ENCODE results near the gene TAPT1. TPM values are rescaled to one million over a fixed set of nuclear protein-coding genes. Genes with fewer than 3 reads are reported as not detected.

The TAPT1 gene
- total RNA-seq, 1 experiment from 2014 or later, result 22.0 TPM

GRCh38 chr4:16116019-16116418, 110.3 kb downstream of the TAPT1 start:
- H3K4me1 Mint-ChIP-seq (ENCODE audit: insufficient read depth, unreplicated experiment), result no peaks in the 10 kb centered on the region
- no peaks in the 10 kb centered on the region for H3K36me3 Mint-ChIP-seq (ENCODE audit: insufficient read depth, unreplicated experiment)
- no peak for DNase-seq (ENCODE audit: unreplicated experiment)
- intact Hi-C loops (cut with micrococcal nuclease), result no loop called here
- H3K4me3 Mint-ChIP-seq (ENCODE audit: unreplicated experiment), result no peak overlapping the region
- ChIA-PET CTCF (no interaction called here), POLR2A (no interaction called here)
- BruUV-seq (replicated peaks), result no TSS peak
- H3K27me3 Mint-ChIP-seq (ENCODE audit: insufficient read depth, unreplicated experiment), result peaks cover 50% of the 10 kb centered on the region
- no peak overlapping the region for H3K27ac Mint-ChIP-seq (ENCODE audit: low read depth, unreplicated experiment)
- no peak for TF ChIP-seq CTCF (IDR thresholded peaks at IDR 0.05; ENCODE audit: unreplicated experiment)
- no peaks in the 10 kb centered on the region for H3K9me3 Mint-ChIP-seq (ENCODE audit: unreplicated experiment)

GRCh38 chr4:16114546-16114945, 111.7 kb downstream of the TAPT1 start:
- no peaks in the 10 kb centered on the region for H3K9me3 Mint-ChIP-seq (ENCODE audit: unreplicated experiment)
- H3K4me1 Mint-ChIP-seq (ENCODE audit: insufficient read depth, unreplicated experiment), result no peaks in the 10 kb centered on the region
- ChIA-PET POLR2A (no interaction called here), CTCF (no interaction called here)
- H3K27me3 Mint-ChIP-seq (ENCODE audit: insufficient read depth, unreplicated experiment), result peaks cover 43% of the 10 kb centered on the region
- no TSS peak for BruUV-seq (replicated peaks)
- TF ChIP-seq CTCF (IDR thresholded peaks at IDR 0.05; ENCODE audit: unreplicated experiment), result no peak
- H3K36me3 Mint-ChIP-seq (ENCODE audit: insufficient read depth, unreplicated experiment), result no peaks in the 10 kb centered on the region
- H3K4me3 Mint-ChIP-seq (ENCODE audit: unreplicated experiment), result no peak overlapping the region
- H3K27ac Mint-ChIP-seq (ENCODE audit: low read depth, unreplicated experiment), result no peak overlapping the region
- no peak for DNase-seq (ENCODE audit: unreplicated experiment)
- intact Hi-C loops (cut with micrococcal nuclease), result no loop called here

GRCh38 chr4:16113741-16114140, 112.5 kb downstream of the TAPT1 start:
- no peak for DNase-seq (ENCODE audit: unreplicated experiment)
- H3K9me3 Mint-ChIP-seq (ENCODE audit: unreplicated experiment), result no peaks in the 10 kb centered on the region
- POLR2A ChIA-PET, result no interaction called here
- TF ChIP-seq CTCF (IDR thresholded peaks at IDR 0.05; ENCODE audit: unreplicated experiment), result no peak
- H3K4me1 Mint-ChIP-seq (ENCODE audit: insufficient read depth, unreplicated experiment), result no peaks in the 10 kb centered on the region
- BruUV-seq (replicated peaks), result no TSS peak
- H3K27me3 Mint-ChIP-seq (ENCODE audit: insufficient read depth, unreplicated experiment), result peaks cover 47% of the 10 kb centered on the region
- CTCF ChIA-PET, result no interaction called here
- intact Hi-C loops (cut with micrococcal nuclease), result no loop called here
- H3K27ac Mint-ChIP-seq (ENCODE audit: low read depth, unreplicated experiment), result no peak overlapping the region
- H3K4me3 Mint-ChIP-seq (ENCODE audit: unreplicated experiment), result no peak overlapping the region
- H3K36me3 Mint-ChIP-seq (ENCODE audit: insufficient read depth, unreplicated experiment), result no peaks in the 10 kb centered on the region

- BruUV-seq (replicated peaks), result no TSS peak
- intact Hi-C loops (cut with micrococcal nuclease), result no loop called here
- H3K4me1 Mint-ChIP-seq (ENCODE audit: insufficient read depth, unreplicated experiment), result no peaks in the 10 kb centered on the region
- H3K9me3 Mint-ChIP-seq (ENCODE audit: unreplicated experiment), result no peaks in the 10 kb centered on the region
- TF ChIP-seq CTCF (IDR thresholded peaks at IDR 0.05; ENCODE audit: unreplicated experiment), result no peak
- CTCF ChIA-PET, result no interaction called here
- H3K4me3 Mint-ChIP-seq (ENCODE audit: unreplicated experiment), result no peak overlapping the region
- H3K27ac Mint-ChIP-seq (ENCODE audit: low read depth, unreplicated experiment), result no peak overlapping the region
- DNase-seq (ENCODE audit: unreplicated experiment), result no peak
- H3K27me3 Mint-ChIP-seq (ENCODE audit: insufficient read depth, unreplicated experiment), result peaks cover 67% of the 10 kb centered on the region
- no peaks in the 10 kb centered on the region for H3K36me3 Mint-ChIP-seq (ENCODE audit: insufficient read depth, unreplicated experiment)
- POLR2A ChIA-PET, result no interaction called here
These were observed 114.7 kb downstream of the TAPT1 start for GRCh38 chr4:16111533-16111932.
